ENCODE measurements around the gene B3GAT2. TPM values are rescaled to one million over a fixed set of nuclear protein-coding genes. Genes with fewer than 3 reads are reported as not detected.

B3GAT2 gene
- total RNA-seq, 1 experiment from 2014 or later, result 0.22 TPM

GRCh38 chr6:70995411-70995810, 38.6 kb upstream of the B3GAT2 start:
- H3K79me2 ChIP-seq (ENCODE audit: insufficient read depth, low read length), result no peaks in the 10 kb centered on the region
- H3K27ac ChIP-seq (ENCODE audit: insufficient read length, low read depth, low read length), result no peak overlapping the region
- TF ChIP-seq CTCF (conservative IDR thresholded peaks at IDR 0.05), result no peak
- Mint-ChIP-seq H3K27me3 (ENCODE audit: low read depth) (no peaks in the 10 kb centered on the region), H3K36me3 (ENCODE audit: insufficient read depth in 1 of 3, low read depth in 3 of 3) (peaks cover 0 to 4% (median 0%) of the 10 kb centered on the region in 3 experiments; a peak in 2 of 7 replicates), H3K27ac (no peak overlapping the region), H3K9me3 (peaks cover 0 to 4% of the 10 kb centered on the region in 2 experiments; a peak in 2 of 5 replicates), H3K4me1 (peaks cover 12 to 15% of the 10 kb centered on the region in 2 experiments; a peak in 3 of 4 replicates), H3K4me3 (no peak overlapping the region)
- no peaks in the 10 kb centered on the region for H3K23me2 ChIP-seq (ENCODE audit: insufficient read length, low read depth, low read length, poor library complexity, severe bottlenecking)
- no peaks in the 10 kb centered on the region for H3K79me1 ChIP-seq (ENCODE audit: insufficient read depth, low read depth, low read length, poor library complexity, severe bottlenecking)
- H3K9me3 ChIP-seq (ENCODE audit: control insufficient read depth, low read depth, low read length), result no peaks in the 10 kb centered on the region
- H3K27me3 ChIP-seq (ENCODE audit: insufficient read depth, low read length), result no peaks in the 10 kb centered on the region
- no peak overlapping the region for H3K9ac ChIP-seq (ENCODE audit: extremely low read depth, insufficient read length, low read length)
- no peak overlapping the region for H3K4me2 ChIP-seq (ENCODE audit: insufficient read depth, insufficient read length, low read length)
- H2BK20ac ChIP-seq (ENCODE audit: low read depth, low read length, poor library complexity, severe bottlenecking), result no peak overlapping the region
- no peak for DNase-seq
- no peak overlapping the region for H3K23ac ChIP-seq (ENCODE audit: insufficient read length, low read depth, low read length)
- no peak overlapping the region for H2BK15ac ChIP-seq (ENCODE audit: low read depth, low read length)
- H3K18ac ChIP-seq (ENCODE audit: insufficient read length, low read depth, low read length), result no peak overlapping the region
- no peaks in the 10 kb centered on the region for H4K20me1 ChIP-seq (ENCODE audit: control insufficient read depth, insufficient read depth, insufficient read length)
- H4K5ac ChIP-seq (ENCODE audit: insufficient read length, low read depth, low read length), result no peak overlapping the region
- no peak overlapping the region for H2BK12ac ChIP-seq (ENCODE audit: insufficient read length, low read depth, low read length)
- H2BK120ac ChIP-seq (ENCODE audit: low read depth, low read length, poor library complexity, severe bottlenecking), result no peak overlapping the region
- H2AK5ac ChIP-seq (ENCODE audit: insufficient read length, low read length), result no peak overlapping the region
- H3K4ac ChIP-seq (ENCODE audit: low read depth, low read length), result no peak overlapping the region
- no peak overlapping the region for H3T11ph ChIP-seq (ENCODE audit: low read length)
- no peak overlapping the region for H2AFZ ChIP-seq (ENCODE audit: low read length)
- no peak overlapping the region for H4K91ac ChIP-seq (ENCODE audit: insufficient read length, low read depth, low read length)
- no peak overlapping the region for H3K14ac ChIP-seq (ENCODE audit: insufficient read depth, low read length)
- no peak overlapping the region for H2BK5ac ChIP-seq (ENCODE audit: insufficient read length, low read length)
- H3K4me1 ChIP-seq (ENCODE audit: insufficient read depth, low read length), result no peaks in the 10 kb centered on the region; the same call in 1 of the 2 replicates
- H4K8ac ChIP-seq (replicated peaks; ENCODE audit: insufficient read length, low read depth, low read length), result no peak overlapping the region
- no peak overlapping the region for H3K56ac ChIP-seq (ENCODE audit: insufficient read length, low read depth, low read length)

All from H9 (cell line).